Measurements from ENCODE around the gene HORMAD2.

The HORMAD2 gene

DNA sequence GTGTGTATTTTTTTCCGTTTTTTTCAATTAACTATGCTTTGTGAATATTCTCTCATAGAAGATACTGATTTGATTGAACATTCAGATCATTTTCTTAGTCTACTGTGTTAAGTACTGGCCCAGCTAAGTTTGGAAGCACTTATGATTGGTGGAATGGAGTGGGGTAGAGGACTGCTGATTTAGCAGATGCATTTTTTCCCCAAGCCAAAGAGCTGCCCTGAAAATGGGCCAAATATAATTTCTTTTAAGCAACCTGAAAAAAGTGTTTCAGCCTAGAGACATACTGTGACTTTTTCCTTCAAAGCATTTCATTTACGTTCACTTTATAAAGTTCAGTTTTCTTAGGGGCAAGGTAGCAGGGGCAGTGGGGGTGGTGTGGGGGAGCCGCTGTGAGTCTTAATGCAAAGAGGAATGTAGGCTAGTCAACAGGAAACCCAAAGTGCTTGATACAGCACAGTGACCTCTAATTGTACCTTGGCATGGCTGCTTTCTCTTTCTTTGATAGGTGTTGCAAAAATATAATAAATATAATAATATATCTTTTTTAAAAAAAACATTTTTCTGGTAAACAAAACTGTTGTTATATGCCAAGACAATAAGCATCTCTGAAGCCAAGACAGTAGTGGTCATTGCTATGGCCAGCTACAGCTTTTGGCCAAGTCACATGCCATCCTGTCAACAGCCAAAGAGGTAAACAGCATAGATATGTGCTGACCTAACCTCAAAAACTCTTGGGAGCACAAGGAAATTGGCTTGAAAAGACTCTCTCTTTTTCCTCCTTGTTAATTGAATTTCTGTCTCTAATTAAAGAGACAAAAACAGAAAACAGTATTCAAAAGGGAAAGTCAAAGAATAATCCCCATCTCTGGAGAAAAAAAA is 107.5 kb downstream of the HORMAD2 start:
- Histone ChIP-seq H3K4me1 (ENCODE audit: control insufficient read depth, insufficient read depth, low read length) (no peaks in the 10 kb centered on the region), H3K9ac (ENCODE audit: low read length in 2 of 2) (no peak overlapping the region), H3K9me3 (ENCODE audit: control insufficient read depth in 2 of 2, low read length in 2 of 2) (no peaks in the 10 kb centered on the region), H3K36me3 (ENCODE audit: control insufficient read depth in 2 of 2, insufficient read depth in 2 of 2, low read length in 2 of 2) (no peaks in the 10 kb centered on the region), H3K27me3 (ENCODE audit: control insufficient read depth in 1 of 2, insufficient read depth in 2 of 2, low read length in 2 of 2) (peaks cover 4% of the 10 kb centered on the region in 2 donors), H3K27ac (ENCODE audit: low read length) (no peak overlapping the region), H3K4me3 (ENCODE audit: low read length in 2 of 2) (no peak overlapping the region)

DNA sequence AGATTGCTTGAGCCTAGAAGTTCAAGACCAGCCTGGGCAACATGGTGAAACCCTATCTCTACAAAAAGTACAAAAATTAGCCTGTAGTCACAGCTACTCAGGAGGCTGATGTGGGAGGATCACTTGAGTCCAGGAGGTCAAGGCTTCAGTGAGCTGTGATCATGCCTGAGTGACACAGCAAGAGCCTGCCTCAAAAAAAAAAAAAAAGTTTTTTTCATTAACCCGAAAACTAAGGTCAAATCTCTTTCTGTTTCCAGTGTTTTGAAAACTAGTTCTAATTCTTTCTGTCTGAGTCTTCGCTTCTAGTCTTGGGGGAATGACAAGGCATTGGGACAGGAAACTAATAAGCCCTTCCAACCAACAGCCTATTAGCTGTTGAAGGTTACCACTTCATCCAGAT is 108.6 kb downstream of the HORMAD2 start:
- H3K27ac ChIP-seq (ENCODE audit: low read length) = no peak overlapping the region
- H3K36me3 ChIP-seq (ENCODE audit: control insufficient read depth in 2 of 2, insufficient read depth in 2 of 2, low read length in 2 of 2) = no peaks in the 10 kb centered on the region
- no peaks in the 10 kb centered on the region for H3K4me1 ChIP-seq (ENCODE audit: control insufficient read depth, insufficient read depth, low read length)
- no peak overlapping the region for H3K4me3 ChIP-seq (ENCODE audit: low read length in 2 of 2)
- peaks cover 4% of the 10 kb centered on the region in 2 donors for H3K27me3 ChIP-seq (ENCODE audit: control insufficient read depth in 1 of 2, insufficient read depth in 2 of 2, low read length in 2 of 2)
- no peak overlapping the region for H3K9ac ChIP-seq (ENCODE audit: low read length in 2 of 2)
- no peaks in the 10 kb centered on the region for H3K9me3 ChIP-seq (ENCODE audit: control insufficient read depth in 2 of 2, low read length in 2 of 2)

DNA sequence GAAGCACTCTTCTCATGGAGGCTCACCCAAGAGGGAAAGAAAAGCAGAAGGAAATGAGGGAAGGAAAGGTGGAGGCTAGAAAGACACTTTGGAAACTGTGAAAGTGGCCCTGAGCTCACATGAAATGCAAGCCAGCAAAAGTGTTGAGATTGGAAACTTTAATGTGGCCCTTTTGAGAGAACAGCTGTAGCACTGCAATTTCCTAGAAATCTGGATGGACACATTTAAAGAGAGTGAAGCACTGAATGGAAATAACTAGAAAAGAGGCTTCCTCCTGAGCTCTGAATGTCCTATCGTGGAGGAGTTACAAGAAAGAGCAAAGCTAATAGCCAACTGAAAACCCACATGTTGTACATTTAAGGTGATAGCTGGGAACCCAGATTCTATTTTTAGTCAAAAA is 110.3 kb downstream of the HORMAD2 start:
- Histone ChIP-seq H3K9ac (ENCODE audit: low read length in 2 of 2) (no peak overlapping the region), H3K27me3 (ENCODE audit: control insufficient read depth in 1 of 2, insufficient read depth in 2 of 2, low read length in 2 of 2) (peaks cover 4% of the 10 kb centered on the region in 2 donors), H3K4me1 (ENCODE audit: control insufficient read depth, insufficient read depth, low read length) (no peaks in the 10 kb centered on the region), H3K4me3 (ENCODE audit: low read length in 2 of 2) (no peak overlapping the region), H3K36me3 (ENCODE audit: control insufficient read depth in 2 of 2, insufficient read depth in 2 of 2, low read length in 2 of 2) (no peaks in the 10 kb centered on the region), H3K27ac (ENCODE audit: low read length) (no peak overlapping the region), H3K9me3 (ENCODE audit: control insufficient read depth in 2 of 2, low read length in 2 of 2) (no peaks in the 10 kb centered on the region)

DNA sequence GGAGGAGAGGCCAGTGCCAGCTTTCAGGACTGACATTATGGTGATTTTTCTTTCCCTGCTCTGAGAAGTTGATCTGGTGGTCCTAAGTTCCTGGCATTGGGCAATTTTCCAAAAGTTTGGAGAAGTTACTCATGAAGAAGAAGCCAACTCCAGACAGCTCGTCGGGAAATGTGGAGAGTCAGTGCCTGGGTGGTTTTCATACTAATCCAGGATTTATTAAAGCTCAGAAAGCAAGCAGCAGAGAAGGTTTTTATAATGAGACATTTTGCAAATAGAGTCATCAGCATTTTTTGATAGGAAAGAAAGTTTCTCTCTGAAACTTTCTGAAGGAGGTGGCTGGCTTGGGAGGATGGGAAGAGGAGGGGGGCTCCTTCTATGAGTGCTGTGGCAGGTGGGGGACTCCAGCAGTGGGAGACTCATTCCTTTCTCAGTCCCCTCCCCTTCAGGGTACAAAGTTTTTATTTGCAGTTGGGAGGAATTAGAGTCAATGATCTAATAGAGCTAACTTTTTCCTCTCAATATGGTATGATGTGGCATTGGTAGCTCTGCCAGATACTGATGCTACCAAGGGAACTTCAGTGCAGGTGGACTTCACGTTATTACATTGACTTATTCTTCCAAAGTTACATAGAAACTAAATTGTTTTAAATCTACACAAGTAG is 110.9 kb downstream of the HORMAD2 start:
- Histone ChIP-seq H3K9ac (ENCODE audit: low read length in 2 of 2) (no peak overlapping the region), H3K27ac (ENCODE audit: low read length) (no peak overlapping the region), H3K36me3 (ENCODE audit: control insufficient read depth in 2 of 2, insufficient read depth in 2 of 2, low read length in 2 of 2) (no peaks in the 10 kb centered on the region), H3K27me3 (ENCODE audit: control insufficient read depth in 1 of 2, insufficient read depth in 2 of 2, low read length in 2 of 2) (peaks cover 4% of the 10 kb centered on the region in 2 donors), H3K4me1 (ENCODE audit: control insufficient read depth, insufficient read depth, low read length) (peaks cover 5% of the 10 kb centered on the region), H3K4me3 (ENCODE audit: low read length in 2 of 2) (no peak overlapping the region), H3K9me3 (ENCODE audit: control insufficient read depth in 2 of 2, low read length in 2 of 2) (no peaks in the 10 kb centered on the region)

DNA sequence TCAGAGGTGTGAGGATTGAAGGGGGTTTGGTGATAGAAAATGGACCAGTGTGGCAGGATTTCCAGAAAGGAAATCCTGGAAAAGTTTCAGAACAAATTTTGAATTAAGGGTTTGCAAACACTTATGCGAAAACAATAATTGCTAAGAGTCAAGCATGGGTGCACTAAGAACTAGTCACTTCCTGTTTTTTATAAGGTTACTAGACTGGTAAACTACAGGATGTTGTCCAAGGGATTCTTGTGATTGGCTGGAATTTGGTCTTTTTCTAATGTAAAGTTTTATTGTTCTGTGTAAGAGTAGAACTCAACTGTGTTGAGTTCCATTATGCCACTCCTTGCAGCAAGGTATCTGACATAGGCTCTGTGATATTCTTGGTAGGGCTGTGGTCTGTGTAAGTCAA is 112.2 kb downstream of the HORMAD2 start:
- H3K27me3 ChIP-seq (ENCODE audit: control insufficient read depth in 1 of 2, insufficient read depth in 2 of 2, low read length in 2 of 2) = peaks cover 4% of the 10 kb centered on the region in 2 donors
- H3K27ac ChIP-seq (ENCODE audit: low read length) = no peak overlapping the region
- no peaks in the 10 kb centered on the region for H3K36me3 ChIP-seq (ENCODE audit: control insufficient read depth in 2 of 2, insufficient read depth in 2 of 2, low read length in 2 of 2)
- no peaks in the 10 kb centered on the region for H3K9me3 ChIP-seq (ENCODE audit: control insufficient read depth in 2 of 2, low read length in 2 of 2)
- no peak overlapping the region for H3K4me3 ChIP-seq (ENCODE audit: low read length in 2 of 2)
- H3K4me1 ChIP-seq (ENCODE audit: control insufficient read depth, insufficient read depth, low read length) = peaks cover 15% of the 10 kb centered on the region
- H3K9ac ChIP-seq (ENCODE audit: low read length in 2 of 2) = no peak overlapping the region

DNA sequence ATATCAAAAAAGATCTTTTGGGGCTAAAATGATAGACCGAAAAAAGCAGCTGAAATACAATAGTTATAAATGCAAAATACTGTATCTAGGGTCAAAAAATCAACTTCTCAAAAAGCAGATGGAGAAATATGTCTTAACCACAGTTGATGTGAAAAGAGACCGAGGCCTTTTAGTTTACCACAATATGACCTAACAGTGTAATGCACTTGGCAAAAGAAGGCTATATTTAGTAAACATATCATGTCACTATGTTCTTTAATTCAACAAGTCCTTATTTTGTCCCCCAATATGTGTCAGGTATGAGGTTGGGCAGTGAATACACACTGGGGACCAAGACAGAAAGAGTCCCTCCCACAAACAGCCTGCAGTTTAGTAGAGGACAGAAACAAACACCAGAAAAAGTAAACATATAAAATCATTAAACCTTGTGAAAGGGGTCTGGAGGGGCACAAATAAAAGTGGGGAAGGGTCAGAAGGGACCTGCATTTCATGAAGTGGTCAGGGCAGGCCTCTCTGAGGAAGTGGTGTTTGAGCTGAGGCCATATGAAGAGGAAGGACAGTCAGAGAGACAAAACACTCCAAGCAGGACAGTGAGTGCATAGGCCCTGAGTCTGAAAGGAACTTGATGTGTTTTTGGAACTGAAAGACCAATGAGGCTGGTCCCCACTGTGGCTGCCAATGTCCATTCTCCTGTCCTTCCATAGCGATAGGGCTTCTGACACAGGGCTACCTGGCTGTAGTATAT is 112.9 kb downstream of the HORMAD2 start:
- H3K9ac ChIP-seq (ENCODE audit: low read length in 2 of 2) = no peak overlapping the region
- no peak overlapping the region for H3K4me3 ChIP-seq (ENCODE audit: low read length in 2 of 2)
- H3K27ac ChIP-seq (ENCODE audit: low read length) = no peak overlapping the region
- H3K27me3 ChIP-seq (ENCODE audit: control insufficient read depth in 1 of 2, insufficient read depth in 2 of 2, low read length in 2 of 2) = peaks cover 4% of the 10 kb centered on the region in 2 donors
- no peaks in the 10 kb centered on the region for H3K9me3 ChIP-seq (ENCODE audit: control insufficient read depth in 2 of 2, low read length in 2 of 2)
- peaks cover 15% of the 10 kb centered on the region for H3K4me1 ChIP-seq (ENCODE audit: control insufficient read depth, insufficient read depth, low read length)
- H3K36me3 ChIP-seq (ENCODE audit: control insufficient read depth in 2 of 2, insufficient read depth in 2 of 2, low read length in 2 of 2) = no peaks in the 10 kb centered on the region

DNA sequence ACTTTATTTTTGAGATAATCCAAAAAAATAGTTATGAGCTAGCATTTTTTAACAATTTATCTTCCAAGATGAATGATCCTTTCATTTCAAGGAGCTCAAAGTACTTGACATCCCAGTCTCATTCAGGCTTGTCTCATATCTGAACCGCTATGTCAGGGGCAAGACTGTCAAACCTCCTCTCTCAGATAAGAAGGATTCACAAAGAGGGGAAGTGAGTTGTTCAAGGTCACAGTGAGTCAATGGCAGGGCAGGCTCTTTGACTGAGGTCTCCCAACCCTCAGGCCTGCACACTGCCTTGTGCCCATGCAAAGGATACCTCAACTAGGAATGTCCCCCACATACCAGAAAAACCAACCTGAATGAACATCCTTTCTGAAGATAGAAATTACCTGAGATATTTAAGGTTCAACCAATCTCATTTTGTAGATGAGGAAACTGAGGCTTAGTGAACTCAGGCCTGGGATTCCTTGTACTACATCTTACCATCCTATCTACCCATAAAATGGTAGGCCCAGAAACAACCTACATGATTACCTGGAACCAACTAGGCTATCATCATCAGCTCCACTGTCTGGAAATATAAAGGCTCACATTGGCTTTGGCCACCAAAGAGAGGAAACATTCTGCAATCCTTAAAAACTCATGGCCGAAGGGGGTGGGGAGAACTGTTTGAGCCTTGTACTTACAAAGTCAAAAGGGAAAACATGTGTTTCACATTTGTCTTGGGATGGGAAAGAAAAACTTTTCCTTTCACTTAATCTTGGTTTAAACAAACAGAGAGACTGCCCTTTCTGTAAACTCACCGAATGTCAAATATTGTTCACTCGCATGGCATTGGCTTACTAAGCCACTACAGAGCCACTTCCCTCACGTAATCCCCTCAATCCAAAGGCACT is 115.2 kb downstream of the HORMAD2 start:
- Histone ChIP-seq H3K9me3 (ENCODE audit: control insufficient read depth in 2 of 2, low read length in 2 of 2) (no peaks in the 10 kb centered on the region), H3K27me3 (ENCODE audit: control insufficient read depth in 1 of 2, insufficient read depth in 2 of 2, low read length in 2 of 2) (peaks cover 0 to 1% of the 10 kb centered on the region in 2 donors), H3K27ac (ENCODE audit: low read length) (peak overlapping the region; percentile 55), H3K36me3 (ENCODE audit: control insufficient read depth in 2 of 2, insufficient read depth in 2 of 2, low read length in 2 of 2) (no peaks in the 10 kb centered on the region), H3K9ac (ENCODE audit: low read length in 2 of 2) (no peak overlapping the region), H3K4me1 (ENCODE audit: control insufficient read depth, insufficient read depth, low read length) (peaks cover 15% of the 10 kb centered on the region), H3K4me3 (ENCODE audit: low read length in 2 of 2) (peak overlapping the region; percentile 20 to 35)

DNA sequence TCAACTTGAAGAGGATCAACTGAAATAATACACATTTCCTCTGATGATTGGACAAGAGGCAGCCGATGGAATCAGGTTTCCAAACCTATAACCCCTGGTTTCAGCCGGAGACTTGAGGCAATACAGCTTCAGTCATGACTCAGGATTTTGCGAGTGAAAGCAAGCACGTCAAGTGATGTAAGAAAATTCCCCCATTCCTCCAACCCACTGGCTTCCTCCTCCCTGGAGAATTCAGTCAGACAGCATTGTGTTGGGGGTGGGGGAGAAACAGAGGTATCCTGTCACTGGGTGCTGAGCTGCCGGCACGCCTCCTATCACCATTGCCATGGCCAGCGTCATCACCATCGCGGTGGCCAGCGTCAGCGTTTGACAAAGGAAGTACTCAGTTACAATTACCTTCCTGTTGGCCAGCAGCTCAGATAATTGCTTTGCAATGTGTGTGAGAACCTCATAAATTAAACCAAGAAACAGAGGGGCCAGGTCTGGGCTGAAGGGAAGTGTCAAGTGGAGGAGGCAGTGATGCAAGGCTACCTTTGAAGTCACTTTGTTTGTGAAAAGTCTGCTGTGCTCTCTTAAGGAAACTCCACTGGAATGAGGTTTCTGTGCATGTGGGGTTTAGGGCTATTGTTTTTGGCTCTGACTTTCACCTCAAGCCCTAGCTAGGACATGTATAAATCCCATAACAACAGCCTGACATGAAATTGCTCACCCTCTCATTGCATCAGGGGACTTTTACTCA is 116.0 kb downstream of the HORMAD2 start:
- Histone ChIP-seq H3K4me3 (ENCODE audit: low read length in 2 of 2) (peak overlapping the region; percentile 20 to 35), H3K4me1 (ENCODE audit: control insufficient read depth, insufficient read depth, low read length) (peaks cover 15% of the 10 kb centered on the region), H3K36me3 (ENCODE audit: control insufficient read depth in 2 of 2, insufficient read depth in 2 of 2, low read length in 2 of 2) (no peaks in the 10 kb centered on the region), H3K9me3 (ENCODE audit: control insufficient read depth in 2 of 2, low read length in 2 of 2) (no peaks in the 10 kb centered on the region), H3K27ac (ENCODE audit: low read length) (peak overlapping the region; percentile 55), H3K27me3 (ENCODE audit: control insufficient read depth in 1 of 2, insufficient read depth in 2 of 2, low read length in 2 of 2) (no peaks in the 10 kb centered on the region), H3K9ac (ENCODE audit: low read length in 2 of 2) (no peak overlapping the region)

DNA sequence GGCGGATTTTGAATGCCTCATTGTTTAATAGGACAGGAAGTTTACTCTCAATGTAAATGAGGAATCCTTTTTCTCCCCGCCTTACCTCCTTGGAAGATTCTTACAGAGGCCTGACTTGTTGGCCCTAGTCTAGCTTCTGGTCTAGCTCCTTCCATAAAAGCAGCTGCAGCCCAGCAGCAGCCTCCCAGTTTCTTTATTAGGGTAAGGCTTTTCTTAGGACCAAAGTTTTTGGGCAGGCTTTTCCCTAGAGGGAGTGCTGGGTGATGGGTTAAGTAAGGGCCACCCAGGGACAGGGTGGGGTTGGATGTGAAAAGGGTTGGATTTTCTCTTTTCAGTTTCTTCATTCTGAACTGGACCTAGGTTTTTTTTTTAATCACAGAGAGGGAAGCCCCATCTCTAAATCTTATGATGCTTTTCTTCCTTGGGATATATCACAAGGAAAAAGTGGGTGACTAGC is 116.6 kb downstream of the HORMAD2 start:
- Histone ChIP-seq H3K27me3 (ENCODE audit: control insufficient read depth in 1 of 2, insufficient read depth in 2 of 2, low read length in 2 of 2) (no peaks in the 10 kb centered on the region), H3K9ac (ENCODE audit: low read length in 2 of 2) (no peak overlapping the region), H3K9me3 (ENCODE audit: control insufficient read depth in 2 of 2, low read length in 2 of 2) (no peaks in the 10 kb centered on the region), H3K27ac (ENCODE audit: low read length) (peak overlapping the region; percentile 55), H3K4me3 (ENCODE audit: low read length in 2 of 2) (no peak overlapping the region), H3K36me3 (ENCODE audit: control insufficient read depth in 2 of 2, insufficient read depth in 2 of 2, low read length in 2 of 2) (no peaks in the 10 kb centered on the region), H3K4me1 (ENCODE audit: control insufficient read depth, insufficient read depth, low read length) (peaks cover 15% of the 10 kb centered on the region)

All from stomach smooth muscle (tissue), 2 donors.